Measurements from ENCODE around the gene TTLL1. TPM values are rescaled to one million over a fixed set of nuclear protein-coding genes. Genes with fewer than 3 reads are reported as not detected.

The TTLL1 gene
- total and polyA plus RNA-seq, 2 experiments from 2014 or later, result 5.5 to 6.8 TPM

DNA sequence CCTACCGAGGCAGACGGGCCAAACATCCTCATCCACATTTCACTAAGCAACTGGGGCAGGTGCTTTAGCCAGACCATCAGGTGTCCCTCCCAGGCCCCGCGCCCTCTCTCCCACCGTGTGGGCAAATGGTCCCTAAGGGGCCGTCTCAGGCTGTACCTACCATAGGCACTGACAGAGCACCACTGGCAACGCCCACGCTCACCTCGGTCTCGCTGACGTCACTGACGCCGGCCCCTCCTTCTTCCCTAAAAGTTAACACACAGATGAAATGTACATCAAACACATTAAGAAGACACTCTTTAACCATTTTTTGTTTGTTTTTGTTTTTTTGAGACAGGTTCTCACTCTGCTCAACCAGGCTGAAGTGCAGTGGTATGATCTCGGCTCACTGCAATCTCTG is 9.4 kb downstream of the TTLL1 start:
- Histone ChIP-seq H3K4me2 (no peak overlapping the region), H2AFZ (no peak overlapping the region), H3K27me3 (ENCODE audit: insufficient read depth) (no peaks in the 10 kb centered on the region), H3K79me2 (replicated peaks; ENCODE audit: insufficient read depth) (no peaks in the 10 kb centered on the region), H3K36me3 (ENCODE audit: insufficient read depth) (no peaks in the 10 kb centered on the region), H3K9me2 (ENCODE audit: insufficient read depth) (no peaks in the 10 kb centered on the region), H3K4me1 (ENCODE audit: insufficient read depth) (no peaks in the 10 kb centered on the region), H3K27ac (ENCODE audit: low read depth) (no peak overlapping the region), H3F3A (replicated peaks; ENCODE audit: low read depth) (no peaks in the 10 kb centered on the region), H3K4me3 (no peak overlapping the region), H4K20me1 (replicated peaks; ENCODE audit: insufficient read depth) (no peaks in the 10 kb centered on the region)
- ATAC-seq, result peak; percentile 30; the same call in 1 of the 3 replicates
- Mint-ChIP-seq H3K9me3 (no peaks in the 10 kb centered on the region; the same call in 2 of the 3 replicates), H3K36me3 (ENCODE audit: low read depth) (no peaks in the 10 kb centered on the region), H3K4me3 (no peak overlapping the region), H3K4me1 (no peaks in the 10 kb centered on the region), H3K27ac (peak overlapping the region; percentile 59; the same call in 1 of the 2 replicates), H3K27me3 (ENCODE audit: insufficient read depth, low read depth, poor library complexity) (peaks cover 8% of the 10 kb centered on the region)
- DNase-seq (ENCODE audit: low spot score), result no peak
- TF ChIP-seq NANOG (IDR thresholded peaks at IDR 0.05; ENCODE audit: borderline replicate concordance), result no peak
- TF ChIP-seq, protein P1, sequence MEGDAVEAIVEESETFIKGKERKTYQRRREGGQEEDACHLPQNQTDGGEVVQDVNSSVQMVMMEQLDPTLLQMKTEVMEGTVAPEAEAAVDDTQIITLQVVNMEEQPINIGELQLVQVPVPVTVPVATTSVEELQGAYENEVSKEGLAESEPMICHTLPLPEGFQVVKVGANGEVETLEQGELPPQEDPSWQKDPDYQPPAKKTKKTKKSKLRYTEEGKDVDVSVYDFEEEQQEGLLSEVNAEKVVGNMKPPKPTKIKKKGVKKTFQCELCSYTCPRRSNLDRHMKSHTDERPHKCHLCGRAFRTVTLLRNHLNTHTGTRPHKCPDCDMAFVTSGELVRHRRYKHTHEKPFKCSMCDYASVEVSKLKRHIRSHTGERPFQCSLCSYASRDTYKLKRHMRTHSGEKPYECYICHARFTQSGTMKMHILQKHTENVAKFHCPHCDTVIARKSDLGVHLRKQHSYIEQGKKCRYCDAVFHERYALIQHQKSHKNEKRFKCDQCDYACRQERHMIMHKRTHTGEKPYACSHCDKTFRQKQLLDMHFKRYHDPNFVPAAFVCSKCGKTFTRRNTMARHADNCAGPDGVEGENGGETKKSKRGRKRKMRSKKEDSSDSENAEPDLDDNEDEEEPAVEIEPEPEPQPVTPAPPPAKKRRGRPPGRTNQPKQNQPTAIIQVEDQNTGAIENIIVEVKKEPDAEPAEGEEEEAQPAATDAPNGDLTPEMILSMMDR (conservative IDR thresholded peaks at IDR 0.05; ENCODE audit: low read depth in 2 of 2), result no peak
- TF ChIP-seq STAT1 (IDR thresholded peaks at IDR 0.05; ENCODE audit: unreplicated experiment), result no peak

DNA sequence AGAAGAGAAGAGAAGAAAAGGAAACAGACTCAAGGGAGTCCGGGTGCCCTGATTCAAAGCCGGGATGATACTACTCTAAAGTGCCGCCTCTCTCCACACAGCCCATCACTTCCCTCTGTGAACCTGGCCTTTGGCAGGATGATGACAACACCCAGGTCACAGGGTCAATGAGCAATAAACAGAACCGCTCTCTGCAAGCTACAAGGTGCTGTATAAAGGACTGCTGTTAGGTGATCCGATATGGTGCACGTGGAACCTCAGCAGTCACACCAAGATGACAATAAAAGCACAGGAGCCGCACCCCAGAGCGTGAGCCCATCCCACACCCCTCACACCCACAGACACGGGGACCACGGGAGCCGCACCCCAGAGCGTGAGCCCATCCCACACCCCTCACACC is 10.7 kb downstream of the TTLL1 start:
- Histone ChIP-seq H3K4me2 (no peak overlapping the region), H3K4me3 (no peak overlapping the region), H3K36me3 (ENCODE audit: insufficient read depth) (no peaks in the 10 kb centered on the region), H3K79me2 (replicated peaks; ENCODE audit: insufficient read depth) (no peaks in the 10 kb centered on the region), H2AFZ (no peak overlapping the region), H4K20me1 (replicated peaks; ENCODE audit: insufficient read depth) (no peaks in the 10 kb centered on the region), H3K4me1 (ENCODE audit: insufficient read depth) (no peaks in the 10 kb centered on the region), H3K27ac (ENCODE audit: low read depth) (no peak overlapping the region), H3K9me2 (ENCODE audit: insufficient read depth) (no peaks in the 10 kb centered on the region), H3K27me3 (ENCODE audit: insufficient read depth) (no peaks in the 10 kb centered on the region), H3F3A (replicated peaks; ENCODE audit: low read depth) (no peaks in the 10 kb centered on the region)
- no peaks in the 10 kb centered on the region; the same call in 2 of the 3 replicates for H3K9me3 Mint-ChIP-seq
- H3K27ac Mint-ChIP-seq, result no peak overlapping the region
- ATAC-seq (no peak), DNase-seq (ENCODE audit: low spot score) (no peak)
- H3K27me3 Mint-ChIP-seq (ENCODE audit: insufficient read depth, low read depth, poor library complexity), result peaks cover 8% of the 10 kb centered on the region
- no peaks in the 10 kb centered on the region for H3K4me1 Mint-ChIP-seq
- no peaks in the 10 kb centered on the region for H3K36me3 Mint-ChIP-seq (ENCODE audit: low read depth)
- no peak overlapping the region for H3K4me3 Mint-ChIP-seq
- TF ChIP-seq CREB1 (CRISPR knock-in tag; IDR thresholded peaks at IDR 0.05; ENCODE audit: low read depth) (no peak), EZH2 (IDR thresholded peaks at IDR 0.05; ENCODE audit: low read depth, unreplicated experiment) (no peak), POLR2AphosphoS5 (IDR thresholded peaks at IDR 0.05; ENCODE audit: low read depth) (no peak), JUNB (IDR thresholded peaks at IDR 0.05; ENCODE audit: unreplicated experiment) (no peak)
- TF ChIP-seq, protein P1 (conservative IDR thresholded peaks at IDR 0.05; ENCODE audit: low read depth in 2 of 2), result no peak
- TF ChIP-seq, protein P2, sequence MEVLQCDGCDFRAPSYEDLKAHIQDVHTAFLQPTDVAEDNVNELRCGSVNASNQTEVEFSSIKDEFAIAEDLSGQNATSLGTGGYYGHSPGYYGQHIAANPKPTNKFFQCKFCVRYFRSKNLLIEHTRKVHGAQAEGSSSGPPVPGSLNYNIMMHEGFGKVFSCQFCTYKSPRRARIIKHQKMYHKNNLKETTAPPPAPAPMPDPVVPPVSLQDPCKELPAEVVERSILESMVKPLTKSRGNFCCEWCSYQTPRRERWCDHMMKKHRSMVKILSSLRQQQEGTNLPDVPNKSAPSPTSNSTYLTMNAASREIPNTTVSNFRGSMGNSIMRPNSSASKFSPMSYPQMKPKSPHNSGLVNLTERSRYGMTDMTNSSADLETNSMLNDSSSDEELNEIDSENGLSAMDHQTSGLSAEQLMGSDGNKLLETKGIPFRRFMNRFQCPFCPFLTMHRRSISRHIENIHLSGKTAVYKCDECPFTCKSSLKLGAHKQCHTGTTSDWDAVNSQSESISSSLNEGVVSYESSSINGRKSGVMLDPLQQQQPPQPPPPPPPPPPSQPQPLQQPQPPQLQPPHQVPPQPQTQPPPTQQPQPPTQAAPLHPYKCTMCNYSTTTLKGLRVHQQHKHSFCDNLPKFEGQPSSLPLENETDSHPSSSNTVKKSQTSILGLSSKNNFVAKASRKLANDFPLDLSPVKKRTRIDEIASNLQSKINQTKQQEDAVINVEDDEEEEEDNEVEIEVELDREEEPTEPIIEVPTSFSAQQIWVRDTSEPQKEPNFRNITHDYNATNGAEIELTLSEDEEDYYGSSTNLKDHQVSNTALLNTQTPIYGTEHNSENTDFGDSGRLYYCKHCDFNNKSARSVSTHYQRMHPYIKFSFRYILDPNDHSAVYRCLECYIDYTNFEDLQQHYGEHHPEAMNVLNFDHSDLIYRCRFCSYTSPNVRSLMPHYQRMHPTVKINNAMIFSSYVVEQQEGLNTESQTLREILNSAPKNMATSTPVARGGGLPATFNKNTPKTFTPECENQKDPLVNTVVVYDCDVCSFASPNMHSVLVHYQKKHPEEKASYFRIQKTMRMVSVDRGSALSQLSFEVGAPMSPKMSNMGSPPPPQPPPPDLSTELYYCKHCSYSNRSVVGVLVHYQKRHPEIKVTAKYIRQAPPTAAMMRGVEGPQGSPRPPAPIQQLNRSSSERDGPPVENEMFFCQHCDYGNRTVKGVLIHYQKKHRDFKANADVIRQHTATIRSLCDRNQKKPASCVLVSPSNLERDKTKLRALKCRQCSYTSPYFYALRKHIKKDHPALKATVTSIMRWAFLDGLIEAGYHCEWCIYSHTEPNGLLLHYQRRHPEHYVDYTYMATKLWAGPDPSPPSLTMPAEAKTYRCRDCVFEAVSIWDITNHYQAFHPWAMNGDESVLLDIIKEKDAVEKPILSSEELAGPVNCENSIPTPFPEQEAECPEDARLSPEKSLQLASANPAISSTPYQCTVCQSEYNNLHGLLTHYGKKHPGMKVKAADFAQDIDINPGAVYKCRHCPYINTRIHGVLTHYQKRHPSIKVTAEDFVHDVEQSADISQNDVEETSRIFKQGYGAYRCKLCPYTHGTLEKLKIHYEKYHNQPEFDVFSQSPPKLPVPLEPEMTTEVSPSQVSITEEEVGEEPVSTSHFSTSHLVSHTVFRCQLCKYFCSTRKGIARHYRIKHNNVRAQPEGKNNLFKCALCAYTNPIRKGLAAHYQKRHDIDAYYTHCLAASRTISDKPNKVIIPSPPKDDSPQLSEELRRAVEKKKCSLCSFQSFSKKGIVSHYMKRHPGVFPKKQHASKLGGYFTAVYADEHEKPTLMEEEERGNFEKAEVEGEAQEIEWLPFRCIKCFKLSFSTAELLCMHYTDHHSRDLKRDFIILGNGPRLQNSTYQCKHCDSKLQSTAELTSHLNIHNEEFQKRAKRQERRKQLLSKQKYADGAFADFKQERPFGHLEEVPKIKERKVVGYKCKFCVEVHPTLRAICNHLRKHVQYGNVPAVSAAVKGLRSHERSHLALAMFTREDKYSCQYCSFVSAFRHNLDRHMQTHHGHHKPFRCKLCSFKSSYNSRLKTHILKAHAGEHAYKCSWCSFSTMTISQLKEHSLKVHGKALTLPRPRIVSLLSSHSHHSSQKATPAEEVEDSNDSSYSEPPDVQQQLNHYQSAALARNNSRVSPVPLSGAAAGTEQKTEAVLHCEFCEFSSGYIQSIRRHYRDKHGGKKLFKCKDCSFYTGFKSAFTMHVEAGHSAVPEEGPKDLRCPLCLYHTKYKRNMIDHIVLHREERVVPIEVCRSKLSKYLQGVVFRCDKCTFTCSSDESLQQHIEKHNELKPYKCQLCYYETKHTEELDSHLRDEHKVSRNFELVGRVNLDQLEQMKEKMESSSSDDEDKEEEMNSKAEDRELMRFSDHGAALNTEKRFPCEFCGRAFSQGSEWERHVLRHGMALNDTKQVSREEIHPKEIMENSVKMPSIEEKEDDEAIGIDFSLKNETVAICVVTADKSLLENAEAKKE (CRISPR knock-in tag; IDR thresholded peaks at IDR 0.05), result no peak

All from GM23338 (cell line).